ENCODE data around the gene SH3GL2.

Gene SH3GL2

DNA sequence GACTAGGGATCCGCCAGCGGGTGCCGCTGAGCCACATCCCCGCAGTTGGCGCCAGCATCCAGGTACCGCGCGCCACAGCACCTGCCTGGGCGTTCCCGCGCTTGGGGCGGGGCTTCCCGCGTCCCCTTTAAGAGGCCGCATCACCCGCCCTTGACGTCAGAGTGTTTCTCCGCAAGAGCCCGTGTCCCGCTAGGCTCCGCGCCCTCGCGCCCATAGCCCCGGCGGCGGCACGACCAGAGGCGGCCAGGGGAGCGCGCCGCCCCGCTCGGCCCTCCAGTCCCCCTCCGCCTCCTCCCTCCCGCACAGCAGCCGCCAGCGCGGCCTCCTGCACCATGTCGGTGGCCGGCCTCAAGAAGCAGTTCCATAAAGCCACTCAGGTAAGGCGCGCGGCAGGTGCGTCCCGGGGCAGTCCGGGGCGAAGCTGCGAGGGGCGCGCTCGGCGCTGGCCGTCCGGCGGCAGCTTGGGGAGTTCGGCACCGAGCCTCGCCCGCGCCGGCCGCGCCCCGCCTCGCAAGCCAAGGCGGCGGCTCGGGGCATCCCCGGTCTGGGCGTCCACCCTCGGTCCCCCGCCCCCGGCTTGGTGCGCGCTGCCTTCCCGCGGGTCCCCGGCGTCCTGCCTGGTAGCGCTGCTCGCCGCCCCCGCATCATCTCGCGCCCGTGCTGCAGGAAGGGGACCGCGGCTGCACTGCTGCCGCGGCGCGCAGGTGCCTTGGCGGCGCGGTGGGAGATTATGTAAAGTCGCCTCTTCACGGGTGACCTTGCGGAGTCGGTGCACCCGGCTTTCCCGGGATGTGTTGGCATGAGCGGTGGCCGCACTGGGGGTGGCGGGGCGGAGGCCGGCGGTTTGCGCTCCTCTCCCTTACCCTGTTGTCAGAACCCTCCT lies at the start of gene SH3GL2:
SH3GL2 (plus strand) TSS at position 156 of the 883 bp plus-strand sequence.
- DNase-seq, result peak; percentile 9

DNA sequence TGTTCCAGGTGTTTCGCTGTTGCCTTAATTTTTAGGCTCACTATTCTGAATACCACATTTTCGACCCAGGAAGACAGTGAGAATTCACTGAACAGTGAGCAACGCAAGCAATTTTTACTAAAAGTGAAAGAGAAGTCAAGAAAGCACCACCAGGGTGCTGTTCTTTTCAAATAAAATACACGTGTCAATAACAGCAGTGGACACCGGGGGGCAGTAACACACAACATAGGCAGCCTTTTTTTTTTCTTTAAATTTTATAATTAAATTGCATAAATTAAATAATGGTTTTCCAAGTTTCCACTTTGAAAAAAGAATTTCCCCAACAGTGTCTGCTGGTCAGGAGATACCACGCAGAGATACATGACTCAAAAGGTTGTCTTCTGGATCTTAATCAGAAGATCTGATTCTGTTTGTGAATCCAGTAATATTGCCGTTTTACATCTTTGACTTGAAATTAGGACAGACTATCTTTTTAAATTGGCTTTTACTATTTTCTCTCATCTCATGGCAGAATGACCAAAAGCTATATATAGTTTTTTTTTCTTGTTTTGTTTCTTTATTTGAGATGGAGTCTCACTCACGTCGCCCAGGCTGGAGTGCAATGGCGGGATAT lies 47.1 kb upstream of the SH3GL2 start:
- peak; percentile 2 for DNase-seq

GRCh38 chr9:17532461-17532860 lies 46.4 kb upstream of the SH3GL2 start:
- DNase-seq, result no peak

GRCh38 chr9:17535176-17535575 lies 43.7 kb upstream of the SH3GL2 start:
- no peak for DNase-seq

DNA sequence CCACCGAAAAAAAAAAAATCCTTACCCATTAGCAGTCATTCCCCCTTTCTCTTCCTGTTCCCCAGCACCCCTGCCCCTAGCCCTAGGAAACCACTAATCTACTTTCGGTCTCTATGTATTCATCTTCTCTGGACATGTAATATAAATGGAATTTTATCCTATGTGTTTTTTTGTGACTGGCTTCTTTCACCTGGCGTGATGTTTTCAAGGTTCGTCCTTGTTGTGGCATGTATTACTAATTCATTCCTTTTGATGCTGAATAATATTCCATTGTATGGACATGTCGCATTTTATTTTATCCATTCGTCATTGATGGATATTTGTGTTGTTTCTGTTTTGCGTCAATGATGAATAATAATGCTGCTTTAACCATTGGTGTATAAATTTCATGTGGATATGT lies 42.8 kb upstream of the SH3GL2 start:
- no peak for DNase-seq

GRCh38 chr9:17551023-17551422 lies 27.8 kb upstream of the SH3GL2 start:
- no peak for DNase-seq

DNA sequence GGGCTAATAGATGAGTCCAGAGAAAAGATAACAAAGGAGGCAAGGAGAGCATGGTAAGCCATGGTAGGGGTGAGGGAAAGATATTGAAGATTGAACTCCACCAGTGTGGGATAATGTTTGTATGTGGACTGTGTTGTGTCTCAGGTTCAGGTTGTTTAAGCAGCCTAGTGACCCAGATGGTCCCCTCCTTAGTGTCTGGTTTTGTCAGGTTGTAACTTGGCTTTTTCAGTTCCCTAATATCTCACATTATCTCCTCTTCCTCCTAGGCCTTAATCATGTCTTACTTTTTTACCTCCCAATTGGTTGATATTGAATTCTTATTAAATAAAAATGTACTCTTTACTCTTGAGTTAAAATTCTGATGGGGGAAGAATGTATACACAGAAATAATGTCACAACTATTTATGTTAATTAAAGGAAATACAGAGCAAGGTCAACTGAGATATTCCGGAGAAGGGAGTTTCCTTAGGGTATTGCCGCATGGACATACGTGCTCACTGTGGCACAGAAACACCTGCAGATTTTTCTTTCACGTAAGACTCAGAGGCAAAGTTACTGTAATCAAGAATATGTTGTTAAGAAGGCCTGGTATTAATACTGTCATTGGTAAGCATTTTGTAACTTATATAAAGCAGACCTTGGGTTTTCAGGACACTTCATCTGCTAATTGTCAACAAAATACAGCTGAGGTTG lies 23.4 kb upstream of the SH3GL2 start:
- DNase-seq, result no peak

- no peak for DNase-seq
Observed at GRCh38 chr9:17556255-17556654, 22.6 kb upstream of the SH3GL2 start.

GRCh38 chr9:17556935-17557334 lies 21.9 kb upstream of the SH3GL2 start:
- DNase-seq, result no peak

- DNase-seq, result no peak
Observed at GRCh38 chr9:17571825-17572224, 7.0 kb upstream of the SH3GL2 start.

DNA sequence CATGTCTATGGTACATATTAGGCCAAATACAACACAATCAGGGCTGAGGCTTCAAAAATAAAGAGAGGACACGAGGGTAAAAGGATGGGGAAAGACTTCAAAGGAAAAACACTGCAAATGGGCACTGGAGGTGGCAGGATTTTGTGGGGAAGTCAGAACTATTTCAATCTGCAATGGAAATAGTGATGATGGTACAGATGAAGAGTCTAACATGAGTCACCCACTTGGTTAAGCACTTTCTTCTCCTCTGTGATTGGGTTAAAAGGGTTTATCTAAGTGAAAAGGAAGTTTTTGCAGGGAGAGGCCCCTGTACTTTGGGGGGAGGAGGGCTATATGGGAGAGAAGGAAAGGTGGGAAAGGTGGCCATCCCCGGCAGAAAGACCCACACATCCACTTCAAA lies 4.5 kb upstream of the SH3GL2 start:
- DNase-seq, result no peak

DNA sequence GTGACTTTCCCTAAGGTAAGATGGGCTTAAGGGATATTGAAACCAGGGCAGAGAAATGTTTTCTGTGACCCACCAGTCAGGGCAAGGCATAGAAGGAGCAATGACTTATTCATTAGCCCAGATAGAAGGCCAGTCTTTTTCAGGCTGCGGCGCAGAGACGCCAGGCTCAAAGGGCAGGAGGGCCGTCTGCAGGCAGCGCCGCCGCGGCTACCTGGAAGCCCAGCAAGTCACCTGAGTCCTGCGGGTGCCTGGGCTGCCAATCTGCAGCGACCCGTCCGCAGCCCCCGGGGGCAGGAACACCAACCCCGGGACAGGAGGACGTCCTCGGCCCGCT lies 322 bp upstream of the SH3GL2 start:
- DNase-seq, result no peak

DNA sequence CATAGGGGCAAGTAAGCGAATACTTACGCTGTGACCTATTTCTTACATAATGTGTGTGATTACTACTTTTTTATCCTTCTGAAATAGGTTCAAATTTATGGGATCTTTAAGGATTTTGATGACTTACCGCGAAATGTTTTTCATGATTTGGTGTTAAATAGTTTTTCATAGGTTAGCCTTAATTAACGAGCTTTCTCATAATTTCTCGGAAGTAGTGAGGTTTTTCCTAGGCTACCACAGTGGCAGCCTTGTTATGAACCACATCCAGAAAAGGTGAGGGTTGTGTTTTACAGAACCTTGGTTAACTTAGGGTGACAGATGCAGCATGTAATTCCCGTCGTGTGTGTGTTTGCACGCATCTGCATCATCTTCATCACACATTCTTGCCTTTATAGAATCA lies 1.3 kb downstream of the SH3GL2 start:
- no peak for DNase-seq

DNA sequence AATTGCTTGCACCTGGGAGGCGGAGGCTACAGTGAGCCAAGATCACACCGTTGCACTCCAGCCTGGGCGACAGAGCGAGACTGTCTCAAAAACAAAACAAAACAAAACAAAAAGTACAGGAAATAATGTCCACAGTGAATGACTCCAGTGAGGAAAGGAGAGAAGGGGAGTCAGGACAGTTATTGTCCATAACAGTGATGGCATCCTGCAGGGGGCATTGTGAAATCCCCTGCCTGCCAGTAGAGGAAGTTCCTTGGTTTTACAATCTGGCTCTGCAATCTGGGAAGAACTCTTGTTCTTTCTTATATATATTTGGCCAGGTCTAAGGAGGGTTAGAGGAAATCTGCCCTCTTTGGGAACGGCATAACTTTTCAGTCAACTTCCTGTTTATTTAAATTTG lies 8.2 kb downstream of the SH3GL2 start:
- DNase-seq, result no peak

DNA sequence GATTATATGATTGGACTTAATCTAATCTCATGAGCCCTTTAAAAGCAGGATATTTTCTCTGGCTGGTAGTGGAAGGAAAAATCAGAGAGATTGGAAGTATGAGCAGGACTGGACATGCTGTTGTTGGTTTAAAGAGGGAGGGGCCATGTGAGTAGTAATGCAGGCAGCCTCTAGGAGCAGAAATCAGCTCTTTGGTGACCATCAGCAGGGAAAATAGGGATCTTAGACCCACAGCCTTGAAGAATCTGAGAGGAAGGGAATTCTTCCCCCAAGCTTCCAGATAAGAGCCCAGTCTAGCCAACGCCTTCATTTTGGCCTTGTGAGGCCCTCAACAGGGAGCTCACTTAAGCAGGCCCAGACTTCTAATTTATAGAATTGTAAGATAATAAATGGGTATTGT lies 9.5 kb downstream of the SH3GL2 start:
- no peak for DNase-seq

DNA sequence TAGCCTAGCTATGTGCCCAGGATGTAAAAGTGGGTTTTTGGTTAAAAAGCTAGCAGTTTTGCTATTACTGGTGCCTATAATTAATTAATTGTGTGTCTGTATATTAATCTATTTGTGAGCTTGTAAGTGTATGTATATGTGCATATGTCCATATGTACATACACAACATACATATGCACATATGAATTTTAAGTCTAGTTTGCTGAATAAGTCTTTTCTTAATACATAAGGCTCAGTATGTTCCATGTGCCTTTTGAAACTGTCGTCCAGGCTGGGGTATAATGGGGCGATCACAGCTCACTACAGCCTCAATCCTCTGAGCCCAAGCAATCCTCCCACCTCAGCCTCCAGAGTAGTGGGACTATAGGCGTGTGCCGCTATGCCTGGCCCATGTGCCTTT lies 10.1 kb downstream of the SH3GL2 start:
- no peak for DNase-seq

GRCh38 chr9:17589771-17590170 lies 10.9 kb downstream of the SH3GL2 start:
- DNase-seq, result no peak

GRCh38 chr9:17594961-17595360 lies 16.1 kb downstream of the SH3GL2 start:
- DNase-seq, result no peak

DNA sequence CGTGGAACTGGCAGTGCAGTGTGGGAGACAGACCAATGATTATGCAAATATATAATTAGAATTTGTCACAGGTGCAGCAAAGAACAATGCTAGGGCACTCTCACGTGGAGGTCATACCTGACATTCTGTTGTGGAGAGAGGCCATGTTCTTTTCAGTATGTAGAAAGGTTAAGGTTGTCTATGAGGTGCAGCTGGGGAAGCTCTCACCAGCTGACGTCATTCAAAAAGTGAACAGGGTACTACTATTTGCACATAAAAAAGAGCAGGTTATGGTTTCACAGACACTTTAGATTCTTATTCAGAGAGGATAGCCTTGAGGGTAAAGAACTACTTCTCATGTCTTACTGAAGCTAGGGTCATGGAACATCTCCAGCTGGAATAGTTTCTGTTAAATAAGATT lies 19.1 kb downstream of the SH3GL2 start:
- DNase-seq, result no peak

DNA sequence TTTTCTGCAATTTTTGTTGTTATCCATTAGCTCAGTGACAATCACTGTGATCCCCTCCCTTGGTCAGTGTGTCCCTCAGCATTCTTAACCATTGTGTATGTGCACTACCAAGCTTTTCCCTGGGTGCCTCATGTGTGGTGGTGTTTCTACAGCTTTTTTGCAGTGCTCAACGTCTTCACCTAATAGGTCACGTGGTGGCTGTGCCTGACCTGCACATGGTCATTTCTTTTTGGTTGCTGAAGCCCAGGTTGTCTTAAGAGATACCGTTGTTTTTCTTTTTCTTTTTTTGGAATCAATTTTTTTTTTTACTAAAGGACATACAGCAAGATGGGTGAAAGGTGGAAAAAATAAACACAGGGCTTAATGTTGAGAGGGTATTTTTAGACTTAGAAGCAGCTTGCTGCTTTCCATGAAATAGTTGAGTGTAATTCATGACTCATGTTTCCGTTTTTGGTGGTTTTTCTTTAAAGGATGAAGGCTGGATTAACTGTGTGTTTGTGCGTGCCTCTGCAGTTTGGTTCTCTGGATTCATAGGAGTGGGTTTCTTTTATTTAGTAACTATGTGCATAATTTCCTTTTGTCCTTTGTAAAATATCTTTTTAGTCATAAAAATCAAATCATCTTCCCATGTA lies 22.2 kb downstream of the SH3GL2 start:
- DNase-seq, result no peak

- DNase-seq, result no peak
Observed at GRCh38 chr9:17604556-17604955, 25.7 kb downstream of the SH3GL2 start.

DNA sequence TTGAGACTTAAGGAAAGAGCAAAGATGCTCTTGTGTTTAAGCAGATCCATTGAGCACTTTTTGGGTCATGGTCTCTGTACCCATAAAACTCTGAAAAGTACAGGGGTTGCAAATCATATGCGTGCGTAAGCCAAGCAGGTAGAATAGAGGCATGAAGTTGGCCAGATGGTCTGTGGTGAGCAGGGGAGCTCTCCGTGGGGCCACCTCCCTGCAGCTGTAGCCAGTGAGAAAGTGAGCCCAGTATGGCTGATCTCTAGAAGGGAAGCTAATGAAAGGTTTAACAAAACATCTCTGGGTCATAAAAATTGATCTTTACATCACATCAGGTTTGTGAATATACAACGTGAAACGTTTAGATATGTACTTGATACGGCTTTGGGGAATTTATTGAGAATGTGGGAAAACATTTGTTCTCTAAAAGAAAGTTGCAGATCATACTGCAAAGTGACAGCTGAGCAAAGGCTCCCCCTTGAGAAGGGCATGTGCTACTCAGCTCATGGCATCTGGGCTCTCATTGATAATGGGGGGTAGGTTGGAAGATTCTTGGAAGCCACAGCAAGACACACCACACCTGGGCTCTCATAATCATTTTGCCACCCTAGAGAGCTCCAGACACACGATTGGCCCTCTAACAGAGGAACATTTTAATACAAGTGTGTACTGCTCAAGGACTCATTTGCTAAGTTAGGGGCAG lies 30.6 kb downstream of the SH3GL2 start:
- DNase-seq, result no peak

DNA sequence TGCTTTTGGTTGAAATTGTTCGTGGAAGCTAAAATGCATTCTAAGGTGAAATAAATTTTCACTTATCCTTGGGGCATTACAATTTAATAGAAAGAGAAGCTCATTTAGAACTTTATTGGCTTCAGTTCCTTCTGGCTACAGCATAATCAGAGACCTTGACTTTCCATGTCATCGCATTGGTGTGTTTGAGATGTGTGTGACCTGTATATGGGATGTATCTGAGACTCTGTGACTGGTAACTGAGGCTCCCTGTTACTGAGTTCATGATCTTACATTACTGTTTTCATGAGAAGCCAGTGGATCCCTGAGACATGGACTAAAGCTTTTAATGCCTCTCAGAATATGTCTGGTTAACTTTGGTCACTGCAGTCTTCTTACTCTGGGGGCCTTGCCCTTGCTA lies 32.5 kb downstream of the SH3GL2 start:
- DNase-seq, result no peak
